CD14-positive monocyte (primary cell): ENCODE results near the gene SKIL. TPM values are rescaled to one million over a fixed set of nuclear protein-coding genes. Genes with fewer than 3 reads are reported as not detected.
"Not testable (repeated sequence)": the region's sequence is repeated elsewhere in the genome, so short reads cannot be mapped to it uniquely, and the experiment has no call there.

Experiments used
- DNase-seq, 3 donors: peaks; one replicate each; pipeline ENCODE4 v3.0.0-alpha.2; 2011 to 2022
- H2AFZ ChIP-seq: 2 replicates; pipeline ENCODE4 v1.6.0; 2012; ENCODE audit warnings: mild to moderate bottlenecking, low read depth, low read length, inconsistent platforms; ENCODE audit not compliant: insufficient read depth, poor library complexity, severe bottlenecking
- H3K27ac ChIP-seq, 2 donors: 1 replicate in 1 of 2; 2 replicates in 1 of 2; pipeline ENCODE4 v1.5.1; 2012 to 2013; ENCODE audit warnings: low read length in 2 of 2, control low read depth in 1 of 2, inconsistent platforms in 1 of 2, low read depth in 1 of 2, mild to moderate bottlenecking in 1 of 2
- H3K27me3 ChIP-seq, 2 donors: one replicate each; pipeline versions ENCODE4 v1.6.0 to v1.6.1; 2011 to 2013; ENCODE audit warnings: low read length in 2 of 2; ENCODE audit not compliant: control insufficient read depth in 2 of 2, insufficient read depth in 2 of 2
- H3K36me3 ChIP-seq, 2 donors: replicated peaks in 1 of 2; 1 replicate in 1 of 2; 2 replicates in 1 of 2; pipeline versions ENCODE4 v1.5.1 to v1.6.1; 2012 to 2013; ENCODE audit warnings: low read length in 2 of 2, control low read depth in 1 of 2, inconsistent platforms in 1 of 2, mild to moderate bottlenecking in 1 of 2; ENCODE audit not compliant: insufficient read depth in 2 of 2, control insufficient read depth in 1 of 2
- H3K4me1 ChIP-seq, 2 donors: 1 replicate in 1 of 2; 2 replicates in 1 of 2; pipeline versions ENCODE4 v1.5.1 to v1.6.1; 2012 to 2013; ENCODE audit warnings: low read length in 2 of 2, control low read depth in 1 of 2, inconsistent platforms in 1 of 2, mild to moderate bottlenecking in 1 of 2, moderate library complexity in 1 of 2; ENCODE audit not compliant: insufficient read depth in 2 of 2, control insufficient read depth in 1 of 2
- H3K4me2 ChIP-seq: replicated peaks from 2 replicates; pipeline ENCODE3; 2012; ENCODE audit warnings: low read length, moderate library complexity, mild to moderate bottlenecking; ENCODE audit not compliant: poor library complexity, severe bottlenecking; ENCODE audit errors: extremely low read depth
- H3K4me3 ChIP-seq, 3 experiments: fragments of 200-600 bp in 1 of 3; sonication (generic) in 1 of 3; replicated peaks in 1 of 3; 1 replicate in 2 of 3; 2 replicates in 1 of 3; pipeline ENCODE4 v1.5.1; 2011 to 2013; ENCODE audit warnings: low read length in 3 of 3, mild to moderate bottlenecking in 3 of 3, control low read depth in 2 of 3, low read depth in 2 of 3, inconsistent platforms in 1 of 3, moderate library complexity in 1 of 3
- H3K79me2 ChIP-seq: 2 replicates; pipeline ENCODE4 v1.6.0; 2012; ENCODE audit warnings: mild to moderate bottlenecking, control low read depth, inconsistent platforms, low read length, moderate library complexity; ENCODE audit not compliant: insufficient read depth
- H3K9ac ChIP-seq: 2 replicates; pipeline ENCODE4 v1.6.0; 2017; ENCODE audit warnings: low read length, mild to moderate bottlenecking; ENCODE audit not compliant: insufficient read depth, poor library complexity, severe bottlenecking
- H3K9me3 ChIP-seq, 2 donors: replicated peaks in 1 of 2; 1 replicate in 1 of 2; 2 replicates in 1 of 2; pipeline versions ENCODE4 v1.5.1 to v1.6.1; 2012 to 2013; ENCODE audit warnings: low read length in 2 of 2, control low read depth in 1 of 2; ENCODE audit not compliant: control insufficient read depth in 1 of 2, insufficient read depth in 1 of 2
- H4K20me1 ChIP-seq: 2 replicates; pipeline ENCODE4 v1.6.0; 2012; ENCODE audit warnings: mild to moderate bottlenecking, low read length, control low read depth, moderate library complexity; ENCODE audit not compliant: insufficient read depth
- H3K27ac Mint-ChIP-seq, 7 donors: one replicate each; pipeline ENCODE4 v1.8.0; 2020; ENCODE audit warnings: mild to moderate bottlenecking in 7 of 7, mixed read lengths in 7 of 7, moderate library complexity in 6 of 7, inconsistent platforms in 2 of 7
- H3K27me3 Mint-ChIP-seq, 3 donors: one replicate each; pipeline ENCODE4 v1.8.0; 2021 to 2022; ENCODE audit warnings: low read depth in 3 of 3, mild to moderate bottlenecking in 3 of 3, mixed read lengths in 3 of 3, moderate library complexity in 3 of 3, inconsistent platforms in 1 of 3
- H3K36me3 Mint-ChIP-seq, 2 donors: one replicate each; pipeline ENCODE4 v1.8.0; 2020; ENCODE audit warnings: mixed read lengths in 2 of 2, inconsistent platforms in 1 of 2, mild to moderate bottlenecking in 1 of 2
- H3K4me1 Mint-ChIP-seq: one replicate; pipeline ENCODE4 v1.8.0; 2020; ENCODE audit warnings: mild to moderate bottlenecking, mixed read lengths
- H3K4me3 Mint-ChIP-seq, 2 donors: one replicate each; pipeline ENCODE4 v1.8.0; 2020; ENCODE audit warnings: mild to moderate bottlenecking in 2 of 2, mixed read lengths in 2 of 2, moderate library complexity in 1 of 2
- H3K9me3 Mint-ChIP-seq, 7 donors: one replicate each; pipeline ENCODE4 v1.8.0; 2020 to 2022; ENCODE audit warnings: mixed read lengths in 7 of 7, mild to moderate bottlenecking in 6 of 7, moderate library complexity in 6 of 7, inconsistent platforms in 2 of 7
- CTCF ChIP-seq: fragments of 200-600 bp; IDR thresholded peaks from one replicate; pipeline ENCODE4 v1.8.0; 2022; ENCODE audit warnings: antibody characterized with exemption, mild to moderate bottlenecking
- WGBS: methylation state at CpG from one replicate; pipeline ENCODE4 v1.1.5; 2013; ENCODE audit warnings: missing lambda C conversion rate; ENCODE audit not compliant: insufficient coverage; 5-methylcytosine and 5-hydroxymethylcytosine counted together
- intact Hi-C, 2 donors: fragments of 100-400 bp; cut with micrococcal nuclease; formaldehyde crosslinking; loops; one replicate each; pipeline versions ENCODE4 v1.15.0 to v1.15.1; 2023
- polyA plus RNA-seq, 3 donors: library from polyadenylated mRNA; depleted of rRNA in 1 of 3; unstranded in 2 of 3; stranded (reverse) in 1 of 3; fragments of 300-500 nt in 2 of 3; fragments of >200 nt in 1 of 3; fragmentation: Illumina TruSeq in 2 of 3; gene quantifications; 1 replicate in 2 of 3; 2 replicates in 1 of 3; pipeline ENCODE4 v1.2.3, GENCODE V29; 2012 to 2021

Gene SKIL
- polyA plus RNA-seq, 3 donors = 7.5 to 13.4 (median 9.2) TPM

- Histone ChIP-seq H3K79me2 (no peaks in the 10 kb centered on the region), H3K9me3 (peaks cover 0 to 11% of the 10 kb centered on the region in 2 donors), H3K4me2 (no peak overlapping the region), H3K27ac (no peak overlapping the region), H4K20me1 (no peaks in the 10 kb centered on the region), H3K27me3 (no peaks in the 10 kb centered on the region), H3K9ac (no peak overlapping the region), H2AFZ (no peak overlapping the region), H3K4me3 (no peak overlapping the region), H3K4me1 (no peaks in the 10 kb centered on the region), H3K36me3 (no peaks in the 10 kb centered on the region)
- peaks cover 0 to 3% (median 0%) of the 10 kb centered on the region in 3 donors for H3K27me3 Mint-ChIP-seq
- H3K27ac Mint-ChIP-seq = no peak overlapping the region
- H3K9me3 Mint-ChIP-seq = peaks cover 2 to 20% (median 15%) of the 10 kb centered on the region in 7 donors
- no peaks in the 10 kb centered on the region for H3K4me1 Mint-ChIP-seq
- no peak for TF ChIP-seq CTCF
- no CpG with 5 or more reads among the region's 3 CpGs for WGBS
- no peaks in the 10 kb centered on the region for H3K36me3 Mint-ChIP-seq
- intact Hi-C loops = no loop called here
- no peak for DNase-seq
- H3K4me3 Mint-ChIP-seq = no peak overlapping the region
Observed at GRCh38 chr3:170337420-170337819, 20.1 kb upstream of the SKIL start.

DNA sequence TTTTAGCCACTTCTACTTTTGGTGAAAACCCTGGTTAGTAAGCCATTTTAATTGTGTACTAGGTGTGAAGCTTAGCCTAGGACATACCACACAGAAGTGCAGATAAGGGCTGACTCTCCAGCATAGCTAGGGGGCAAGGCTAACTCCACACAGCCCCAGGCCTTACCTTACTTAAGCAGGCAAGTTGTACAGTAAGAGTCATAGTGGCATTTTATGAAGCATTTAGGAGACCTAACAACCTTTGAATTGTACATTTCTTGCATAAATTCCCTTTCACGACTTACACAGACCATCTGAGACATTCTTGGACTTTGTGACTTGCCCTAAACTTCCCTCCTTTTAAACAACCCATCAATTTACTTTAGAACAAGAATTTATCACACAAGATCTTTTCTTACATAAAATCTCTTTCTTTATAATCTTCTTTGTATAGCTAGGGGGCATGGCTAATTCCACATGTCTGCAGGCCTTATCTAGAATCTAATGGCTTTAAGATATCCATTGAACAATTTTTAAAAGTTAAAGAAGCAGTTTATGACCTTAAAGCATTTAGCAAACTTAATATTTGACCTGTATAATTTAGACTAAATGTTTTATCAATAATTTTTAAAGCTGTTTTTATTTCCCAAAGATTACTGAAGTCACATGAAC is 18.7 kb upstream of the SKIL start:
- WGBS = no CpG with 5 or more reads among the region's 1 CpG
- Histone ChIP-seq H3K79me2 (no peaks in the 10 kb centered on the region), H3K4me1 (no peaks in the 10 kb centered on the region), H3K4me2 (no peak overlapping the region), H3K9me3 (peaks cover 0 to 11% of the 10 kb centered on the region in 2 donors), H3K36me3 (no peaks in the 10 kb centered on the region), H3K27me3 (no peaks in the 10 kb centered on the region), H4K20me1 (no peaks in the 10 kb centered on the region), H3K9ac (no peak overlapping the region), H3K27ac (no peak overlapping the region), H3K4me3 (no peak overlapping the region), H2AFZ (no peak overlapping the region)
- Mint-ChIP-seq H3K4me1 (no peaks in the 10 kb centered on the region), H3K27ac (no peak overlapping the region), H3K36me3 (no peaks in the 10 kb centered on the region), H3K27me3 (peaks cover 0 to 3% (median 0%) of the 10 kb centered on the region in 3 donors), H3K4me3 (no peak overlapping the region), H3K9me3 (peaks cover 2 to 21% (median 14%) of the 10 kb centered on the region in 7 donors)
- no peak for TF ChIP-seq CTCF
- no peak for DNase-seq
- intact Hi-C loops = no loop called here

GRCh38 chr3:170342273-170342672 is 15.2 kb upstream of the SKIL start:
- H3K27ac Mint-ChIP-seq, DNase-seq, H2AFZ ChIP-seq, H3K4me1 ChIP-seq, H3K27me3 ChIP-seq, H3K4me3 ChIP-seq, H3K4me2 ChIP-seq, H3K4me3 Mint-ChIP-seq, H3K27me3 Mint-ChIP-seq, H3K36me3 ChIP-seq, intact Hi-C loops, H3K79me2 ChIP-seq, H3K9ac ChIP-seq, H3K9me3 ChIP-seq, H4K20me1 ChIP-seq, H3K36me3 Mint-ChIP-seq, H3K27ac ChIP-seq, H3K4me1 Mint-ChIP-seq: not testable (repeated sequence)
- H3K9me3 Mint-ChIP-seq = peaks cover 2 to 18% (median 11%) of the 10 kb centered on the region in 7 donors
- over 99% methylated on average over 8 of the region's 9 CpGs for WGBS
